NOMO-1 (cell line): Measurements from ENCODE around the gene ABHD16A.

Experiments used
- DNase-seq, 2 experiments: peaks; one replicate each; lab custom pipeline; 2025; ENCODE audit not compliant: unreplicated experiment in 2 of 2; lab: John Stamatoyannopoulos, UW

Gene ABHD16A

GRCh38 chr6:31702819-31703716 lies at the start of gene ABHD16A:
Gene ABHD16A (minus strand): TSS chr6:31703324. CDS start chr6:31703281, 43 bp downstream.
- DNase-seq: peak; percentile 96 to 97

GRCh38 chr6:31752739-31753319 lies 49.7 kb upstream of the ABHD16A start:
- DNase-seq: no peak

- DNase-seq: no peak
These were observed 47.4 kb upstream of the ABHD16A start for GRCh38 chr6:31750411-31751022.

- no peak for DNase-seq
These were observed 46.3 kb upstream of the ABHD16A start for GRCh38 chr6:31749301-31750036.

- DNase-seq: no peak
These were observed 41.3 kb upstream of the ABHD16A start for GRCh38 chr6:31744422-31744821.

- no peak for DNase-seq
These were observed 39.8 kb upstream of the ABHD16A start for GRCh38 chr6:31742894-31743293.

GRCh38 chr6:31741815-31742214 lies 38.7 kb upstream of the ABHD16A start:
- DNase-seq: no peak

GRCh38 chr6:31740397-31741223 lies 37.5 kb upstream of the ABHD16A start:
- DNase-seq: peak; percentile 69 to 74

GRCh38 chr6:31739639-31740396 lies 36.7 kb upstream of the ABHD16A start, which contains the start of gene MSH5:
Gene MSH5 (plus strand): TSS chr6:31740005. CDS start chr6:31740467, 462 bp downstream.
- DNase-seq: peak; percentile 99

- DNase-seq: peak; percentile 96
These were observed 35.2 kb upstream of the ABHD16A start for GRCh38 chr6:31737991-31738979.

- peak; percentile 81 to 85 for DNase-seq
These were observed 34.3 kb upstream of the ABHD16A start for GRCh38 chr6:31737315-31737990.

GRCh38 chr6:31736768-31737314 lies 33.7 kb upstream of the ABHD16A start:
- no peak for DNase-seq

- DNase-seq: peak; percentile 82 to 87
These were observed 33.1 kb upstream of the ABHD16A start, which contains the start of gene CLIC1 for GRCh38 chr6:31736021-31736767. Gene CLIC1 (minus strand): TSS chr6:31736530. CDS start chr6:31736300, 230 bp downstream.

- peak; percentile 50 to 62 for DNase-seq
These were observed 31.8 kb upstream of the ABHD16A start for GRCh38 chr6:31734821-31735406.

- no peak for DNase-seq
These were observed 31.2 kb upstream of the ABHD16A start for GRCh38 chr6:31734247-31734820.

GRCh38 chr6:31733734-31734133 lies 30.6 kb upstream of the ABHD16A start:
- no peak for DNase-seq
